ENCODE results near the gene CACNB2. TPM values are rescaled to one million over a fixed set of nuclear protein-coding genes. Genes with fewer than 3 reads are reported as not detected.

The CACNB2 gene
- total and polyA plus RNA-seq, 4 donors, result 0.38 to 3.1 (median 0.83) TPM

DNA sequence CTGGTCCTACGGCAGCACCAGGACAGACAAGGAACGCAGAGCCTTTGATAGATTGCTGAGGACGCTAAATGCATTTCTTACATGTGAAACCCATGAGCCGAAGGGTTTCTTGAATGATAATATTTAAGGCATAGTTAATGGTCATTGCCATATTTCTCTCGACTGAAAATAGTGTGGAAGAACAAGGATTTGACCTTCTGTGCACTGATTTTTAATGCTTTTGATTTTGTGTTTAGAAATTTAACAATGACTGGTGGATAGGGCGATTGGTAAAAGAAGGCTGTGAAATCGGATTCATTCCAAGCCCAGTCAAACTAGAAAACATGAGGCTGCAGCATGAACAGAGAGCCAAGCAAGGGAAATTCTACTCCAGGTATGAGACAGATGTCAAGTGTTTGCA lies 360.4 kb downstream of the CACNB2 start:
- 91% methylated on average over 7 of the region's 7 CpGs for WGBS
- H3K4me3 ChIP-seq (ENCODE audit: low read depth in 1 of 3, low read length in 3 of 3), result no peak overlapping the region
- H3K36me3 ChIP-seq (ENCODE audit: control insufficient read depth in 4 of 4, insufficient read depth in 3 of 4, low read depth in 1 of 4, low read length in 3 of 4), result no peaks in the 10 kb centered on the region
- no peak overlapping the region for H3K9ac ChIP-seq (ENCODE audit: low read depth in 1 of 2, low read length in 2 of 2)
- no peaks in the 10 kb centered on the region for H3K4me1 ChIP-seq (ENCODE audit: control insufficient read depth in 4 of 4, insufficient read depth in 4 of 4, low read length in 3 of 4)
- H3K27ac ChIP-seq (ENCODE audit: low read depth in 1 of 2, low read length in 2 of 2), result no peak overlapping the region
- DNase-seq (ENCODE audit: low spot score), result no peak
- no peaks in the 10 kb centered on the region for H3K9me3 ChIP-seq (ENCODE audit: control insufficient read depth in 4 of 4, low read length in 3 of 4)
- TF ChIP-seq EGR1 (IDR thresholded peaks at IDR 0.05; ENCODE audit: low read depth in 2 of 2), result no peak
- TF ChIP-seq TAF1 (conservative IDR thresholded peaks at IDR 0.05), result no peak
- TF ChIP-seq CTCF (IDR thresholded peaks at IDR 0.05; ENCODE audit: low read depth, low read length, missing input control), result no peak
- no peak for TF ChIP-seq JUND (IDR thresholded peaks at IDR 0.05)
- H3K27me3 ChIP-seq (ENCODE audit: control insufficient read depth in 4 of 4, insufficient read depth in 4 of 4, low read length in 3 of 4), result no peaks in the 10 kb centered on the region

DNA sequence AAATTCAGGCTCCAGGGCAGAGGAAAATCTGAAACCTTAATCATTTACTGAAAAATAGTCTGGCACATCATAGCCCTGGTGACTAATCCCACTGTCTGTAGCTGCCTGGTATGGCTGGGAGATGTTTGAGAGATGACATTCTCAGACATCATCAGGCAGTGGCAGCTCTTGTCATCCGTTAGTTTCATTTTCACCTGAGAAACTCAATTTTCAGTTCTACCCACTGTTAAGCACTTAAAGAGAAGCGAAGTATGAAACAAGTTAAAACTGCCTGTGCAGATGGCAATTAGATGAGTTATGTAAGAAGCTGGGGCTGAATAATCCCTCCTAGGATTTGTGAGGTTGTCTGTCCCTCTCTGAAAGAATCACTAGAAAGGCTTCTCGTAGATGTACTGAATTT lies 361.0 kb downstream of the CACNB2 start:
- Histone ChIP-seq H3K36me3 (ENCODE audit: control insufficient read depth in 4 of 4, insufficient read depth in 3 of 4, low read depth in 1 of 4, low read length in 3 of 4) (no peaks in the 10 kb centered on the region), H3K9me3 (ENCODE audit: control insufficient read depth in 4 of 4, low read length in 3 of 4) (no peaks in the 10 kb centered on the region), H3K4me1 (ENCODE audit: control insufficient read depth in 4 of 4, insufficient read depth in 4 of 4, low read length in 3 of 4) (no peaks in the 10 kb centered on the region), H3K27me3 (ENCODE audit: control insufficient read depth in 4 of 4, insufficient read depth in 4 of 4, low read length in 3 of 4) (no peaks in the 10 kb centered on the region), H3K4me3 (ENCODE audit: low read depth in 1 of 3, low read length in 3 of 3) (no peak overlapping the region), H3K9ac (ENCODE audit: low read depth in 1 of 2, low read length in 2 of 2) (no peak overlapping the region), H3K27ac (ENCODE audit: low read depth in 1 of 2, low read length in 2 of 2) (no peak overlapping the region)
- WGBS, result 93% methylated on average over 3 of the region's 3 CpGs
- no peak for DNase-seq (ENCODE audit: low spot score)
- no peak for TF ChIP-seq RAD21 (IDR thresholded peaks at IDR 0.05)
- TF ChIP-seq JUND (IDR thresholded peaks at IDR 0.05), result no peak
- TF ChIP-seq RXRA (IDR thresholded peaks at IDR 0.05), result no peak
- no peak for TF ChIP-seq HNF4G (IDR thresholded peaks at IDR 0.05)
- TF ChIP-seq CTCF (IDR thresholded peaks at IDR 0.05; ENCODE audit: low read depth, low read length, missing input control), result no peak
- TF ChIP-seq YY1 (IDR thresholded peaks at IDR 0.05), result no peak
- no peak for TF ChIP-seq REST (IDR thresholded peaks at IDR 0.05)
- no peak for TF ChIP-seq GABPA (IDR thresholded peaks at IDR 0.05 in 1 of 2, conservative IDR thresholded peaks at IDR 0.05 in 1 of 2)
- no peak for TF ChIP-seq EGR1 (IDR thresholded peaks at IDR 0.05; ENCODE audit: low read depth in 2 of 2)
- TF ChIP-seq FOXA2 (IDR thresholded peaks at IDR 0.05), result no peak
- no peak for TF ChIP-seq SP1 (IDR thresholded peaks at IDR 0.05)
- TF ChIP-seq, protein P1, sequence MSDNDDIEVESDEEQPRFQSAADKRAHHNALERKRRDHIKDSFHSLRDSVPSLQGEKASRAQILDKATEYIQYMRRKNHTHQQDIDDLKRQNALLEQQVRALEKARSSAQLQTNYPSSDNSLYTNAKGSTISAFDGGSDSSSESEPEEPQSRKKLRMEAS (IDR thresholded peaks at IDR 0.05), result no peak
- no peak for TF ChIP-seq TAF1 (conservative IDR thresholded peaks at IDR 0.05)
- no peak for TF ChIP-seq FOXA1 (IDR thresholded peaks at IDR 0.05)

All from liver (tissue), 9 donors.